Panc1 (cell line): ENCODE results near the gene SDHAF1. TPM values are rescaled to one million over a fixed set of nuclear protein-coding genes. Genes with fewer than 3 reads are reported as not detected.
A peak's percentile ranks its signal among the peaks of the same experiment; 100 is the strongest.
"Not testable (repeated sequence)": the region's sequence is repeated elsewhere in the genome, so short reads cannot be mapped to it uniquely, and the experiment has no call there.

Experiments used
- ATAC-seq: fragments of 200-7000 bp; cut with Tn5 transposase; 2 replicates; pipeline ENCODE4 v1.9.1; 2020; ENCODE audit warnings: mild to moderate bottlenecking, moderate library complexity
- BruUV-seq: library from RNA; stranded (reverse); fragments of 400-500 nt; replicated peaks from 2 replicates; lab custom pipeline; 2021; lab: Mats Ljungman, UMichigan
- CTCF ChIA-PET: fragments of 300-600 bp; sonication (Branson Sonifier 250); formaldehyde crosslinking; loops from one replicate; lab custom pipeline; 2022; ENCODE audit warnings: antibody characterized with exemption; lab: Charles Lee
- POLR2A ChIA-PET: fragments of 300-600 bp; sonication (Branson Sonifier 250); formaldehyde crosslinking; loops from one replicate; lab custom pipeline; 2022; ENCODE audit warnings: antibody characterized with exemption; lab: Charles Lee
- DNase-seq: peaks from one replicate; pipeline ENCODE4 v3.0.0-alpha.2; 2010; ENCODE audit warnings: low read depth, low spot score
- H3K27ac ChIP-seq: 2 replicates; pipeline ENCODE4 v1.5.1; 2011; ENCODE audit warnings: mild to moderate bottlenecking, low read length, inconsistent platforms
- H3K27me3 ChIP-seq: fragments of 200-500 bp; sonication (Bioruptor generic); 2 replicates; pipeline ENCODE4 v1.6.0; 2014; ENCODE audit warnings: low read length, inconsistent platforms; ENCODE audit not compliant: control insufficient read depth, insufficient read depth
- H3K36me3 ChIP-seq: fragments of 200-500 bp; sonication (Bioruptor generic); 2 replicates; pipeline ENCODE4 v1.5.1; 2014; ENCODE audit warnings: inconsistent platforms, mild to moderate bottlenecking, low read length, moderate library complexity; ENCODE audit not compliant: control insufficient read depth, insufficient read depth
- H3K4me1 ChIP-seq: 2 replicates; pipeline ENCODE4 v1.5.1; 2011; ENCODE audit warnings: inconsistent platforms, mild to moderate bottlenecking, low read length, moderate library complexity; ENCODE audit not compliant: control insufficient read depth, insufficient read depth
- H3K4me3 ChIP-seq, 2 experiments: 2 replicates each; pipeline ENCODE4 v1.5.1; 2011 to 2012; ENCODE audit warnings: low read depth in 2 of 2, low read length in 2 of 2, mild to moderate bottlenecking in 2 of 2, inconsistent platforms in 1 of 2, moderate library complexity in 1 of 2
- H3K9me3 ChIP-seq: fragments of 200-500 bp; sonication (Bioruptor generic); 2 replicates; pipeline ENCODE4 v1.5.1; 2014; ENCODE audit warnings: low read depth, mild to moderate bottlenecking, inconsistent platforms, low read length, moderate library complexity; ENCODE audit not compliant: control insufficient read depth, insufficient read depth
- CTCF ChIP-seq: fragments of 450-650 bp; IDR thresholded peaks from 2 replicates; pipeline ENCODE4 v1.5.1; 2017; ENCODE audit warnings: mild to moderate bottlenecking
- POLR2AphosphoS5 ChIP-seq: IDR thresholded peaks from 2 replicates; pipeline ENCODE4 v1.6.1; 2012; ENCODE audit warnings: mild to moderate bottlenecking, low read depth, low read length, moderate library complexity
- REST ChIP-seq, 2 experiments: IDR thresholded peaks; 2 replicates each; pipeline ENCODE4 v1.6.1; 2011 to 2012; ENCODE audit warnings: low read depth in 2 of 2, control low read depth in 1 of 2, low read length in 1 of 2, mild to moderate bottlenecking in 1 of 2, moderate library complexity in 1 of 2; ENCODE audit not compliant: insufficient read depth in 1 of 2
- SIN3A ChIP-seq: IDR thresholded peaks from 2 replicates; pipeline ENCODE4 v1.6.1; 2012; ENCODE audit warnings: low read depth, mild to moderate bottlenecking, low read length, moderate library complexity, borderline replicate concordance; ENCODE audit not compliant: insufficient read depth
- TCF7L2 ChIP-seq: IDR thresholded peaks from 2 replicates; pipeline ENCODE4 v1.6.1; 2011; ENCODE audit warnings: mild to moderate bottlenecking, low read depth, low read length, inconsistent platforms
- in situ Hi-C: cut with HindIII; loops from 2 replicates; pipeline ENCODE4 v1.10.0; 2016; ENCODE audit warnings: low sequenced_read_pairs, low pct_unique_long_range_greater_than_20kb
- intact Hi-C: fragments of 100-400 bp; cut with micrococcal nuclease; formaldehyde crosslinking; loops from one replicate; pipeline ENCODE4 v1.10.0; 2022; ENCODE audit not compliant: unreplicated experiment
- total RNA-seq: library from RNA; stranded (reverse); gene quantifications from one replicate; pipeline ENCODE4 v1.2.1, GENCODE V29; 2021; ENCODE audit not compliant: unreplicated experiment

The SDHAF1 gene
- total RNA-seq, 1 experiment from 2014 or later: 19.0 TPM

- DNase-seq: no peak
- ChIA-PET POLR2A (interaction anchor here (0.7 kb wide), 1 partner anchor 211 kb away, joined by 21 read pairs; the partner anchor contains the start of gene U2AF1L4), CTCF (interaction anchor here (0.6 kb wide), 1 partner anchor 35 kb away, joined by 4 read pairs; no protein-coding TSS in a partner anchor)
- Histone ChIP-seq H3K9me3 (no peaks in the 10 kb centered on the region), H3K27ac (no peak overlapping the region), H3K27me3 (peaks cover 5% of the 10 kb centered on the region; the same call in 1 of the 2 replicates), H3K4me1 (no peaks in the 10 kb centered on the region), H3K4me3 (no peak overlapping the region), H3K36me3 (no peaks in the 10 kb centered on the region)
- intact Hi-C loops: no loop called here
- BruUV-seq: no TSS peak
- ATAC-seq: no peak
- in situ Hi-C loops: no loop called here
- no peak for TF ChIP-seq REST (IDR thresholded peaks at IDR 0.05; ENCODE audit: insufficient read depth in 1 of 2, low read depth in 2 of 2, low read length in 1 of 2)
- TF ChIP-seq SIN3A: no peak
- no peak for TF ChIP-seq POLR2AphosphoS5
- no peak for TF ChIP-seq TCF7L2
- no peak for TF ChIP-seq CTCF
Observed at GRCh38 chr19:35955881-35956634, 38.9 kb upstream of the SDHAF1 start.

GRCh38 chr19:35957411-35957810, 37.6 kb upstream of the SDHAF1 start:
- ATAC-seq, in situ Hi-C loops: not testable (repeated sequence)

GRCh38 chr19:35958660-35959039, 36.3 kb upstream of the SDHAF1 start:
- CTCF ChIA-PET: no interaction called here
- no peaks in the 10 kb centered on the region for H3K36me3 ChIP-seq
- H3K4me1 ChIP-seq: no peaks in the 10 kb centered on the region
- H3K27ac ChIP-seq: no peak overlapping the region
- ATAC-seq (peak; percentile 6; the same call in 1 of the 2 replicates), DNase-seq (no peak)
- TF ChIP-seq CTCF (no peak), TCF7L2 (no peak), POLR2AphosphoS5 (no peak), SIN3A (no peak), REST (IDR thresholded peaks at IDR 0.05; ENCODE audit: insufficient read depth in 1 of 2, low read depth in 2 of 2, low read length in 1 of 2) (no peak)
- peaks cover 5% of the 10 kb centered on the region; the same call in 1 of the 2 replicates for H3K27me3 ChIP-seq
- POLR2A ChIA-PET: no interaction called here
- BruUV-seq: no TSS peak
- in situ Hi-C loops (no loop called here), intact Hi-C loops (no loop called here)
- no peak overlapping the region; a peak in 1 of 4 replicates for H3K4me3 ChIP-seq
- H3K9me3 ChIP-seq: no peaks in the 10 kb centered on the region

More at GRCh38 chr19:35957411-35957810, 37.6 kb upstream of the SDHAF1 start:
- H3K4me3 ChIP-seq, intact Hi-C loops, H3K9me3 ChIP-seq, H3K27ac ChIP-seq, H3K36me3 ChIP-seq, BruUV-seq, CTCF ChIA-PET, DNase-seq, H3K27me3 ChIP-seq, H3K4me1 ChIP-seq, POLR2A ChIA-PET: not testable (repeated sequence)
